Stimulated activated memory B cell treated with anti-CD40 and anti-IgM and Interleukin-4, amounts not matched to agents 10 μg/mL and 1 μg/mL and 100 μg/mL, for 72 hours (primary cell): ENCODE data around the gene RBBP7.

Experiments
- ATAC-seq: fragments of 150-1000 bp; cut with Tn5 transposase; 2 replicates; pipeline ENCODE4 v1.10.0; 2021
- H3K27ac Mint-ChIP-seq: one replicate; pipeline ENCODE4 v1.8.0; 2022; ENCODE audit warnings: mild to moderate bottlenecking, mixed read lengths
- H3K27me3 Mint-ChIP-seq: one replicate; pipeline ENCODE4 v1.8.0; 2022; ENCODE audit warnings: mixed read lengths
- H3K36me3 Mint-ChIP-seq: one replicate; pipeline ENCODE4 v1.8.0; 2022; ENCODE audit warnings: mixed read lengths
- H3K4me1 Mint-ChIP-seq: one replicate; pipeline ENCODE4 v1.8.0; 2022; ENCODE audit warnings: mixed read lengths
- H3K4me3 Mint-ChIP-seq: one replicate; pipeline ENCODE4 v1.8.0; 2022; ENCODE audit warnings: mild to moderate bottlenecking, moderate library complexity, mixed read lengths
- H3K9me3 Mint-ChIP-seq: one replicate; pipeline ENCODE4 v1.8.0; 2022; ENCODE audit warnings: mixed read lengths

Gene RBBP7

DNA sequence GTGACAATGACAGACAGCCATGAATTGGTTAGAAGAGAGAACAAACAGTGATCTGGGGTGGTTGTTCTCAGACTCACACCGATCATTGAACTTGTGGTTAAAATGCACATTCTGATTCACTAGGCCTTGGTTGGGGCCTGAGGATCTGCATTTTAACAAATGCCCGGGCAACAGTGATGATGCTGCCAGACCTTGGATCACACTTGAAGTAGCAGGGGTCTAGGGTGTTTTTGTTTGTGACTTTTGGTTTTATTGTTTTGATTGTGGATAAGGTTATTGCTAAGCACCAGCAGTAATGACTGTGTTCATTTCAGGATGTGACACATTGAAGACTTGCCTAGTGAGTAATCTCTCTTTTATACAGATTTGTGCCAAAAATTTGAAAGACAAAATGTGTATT is 47.4 kb downstream of the RBBP7 start:
- Mint-ChIP-seq H3K4me1 (peaks cover 5% of the 10 kb centered on the region), H3K27ac (no peak overlapping the region), H3K36me3 (peaks cover 7% of the 10 kb centered on the region), H3K4me3 (no peak overlapping the region), H3K9me3 (no peaks in the 10 kb centered on the region), H3K27me3 (no peaks in the 10 kb centered on the region)
- no peak for ATAC-seq

DNA sequence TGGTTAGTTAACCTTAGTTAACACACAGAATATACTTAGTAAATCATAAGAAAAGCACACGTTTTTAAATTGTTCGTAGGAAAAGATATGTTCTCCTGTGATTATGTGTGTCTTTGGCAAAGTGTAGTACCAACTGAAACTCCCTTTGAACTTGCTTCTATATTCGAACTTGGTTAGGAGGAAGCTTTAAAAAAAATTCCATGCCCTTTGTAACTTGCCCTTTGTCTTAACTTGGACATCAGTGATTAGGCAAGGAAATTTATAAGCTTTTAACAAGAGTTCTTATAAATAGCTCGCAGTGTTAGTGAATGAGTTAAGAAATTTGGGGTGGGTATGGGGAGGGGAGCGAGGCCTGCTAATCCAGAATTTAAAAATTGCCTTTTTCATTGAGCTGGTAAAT is 50.5 kb downstream of the RBBP7 start:
- no peak for ATAC-seq
- H3K4me1 Mint-ChIP-seq: no peaks in the 10 kb centered on the region
- peaks cover 7% of the 10 kb centered on the region for H3K36me3 Mint-ChIP-seq
- no peaks in the 10 kb centered on the region for H3K9me3 Mint-ChIP-seq
- H3K27ac Mint-ChIP-seq: no peak overlapping the region
- no peaks in the 10 kb centered on the region for H3K27me3 Mint-ChIP-seq
- H3K4me3 Mint-ChIP-seq: no peak overlapping the region

- no peak overlapping the region for H3K4me3 Mint-ChIP-seq
- H3K4me1 Mint-ChIP-seq: no peaks in the 10 kb centered on the region
- H3K27ac Mint-ChIP-seq: no peak overlapping the region
- H3K36me3 Mint-ChIP-seq: no peaks in the 10 kb centered on the region
- no peaks in the 10 kb centered on the region for H3K27me3 Mint-ChIP-seq
- H3K9me3 Mint-ChIP-seq: no peaks in the 10 kb centered on the region
- ATAC-seq: no peak
Observed at GRCh38 chrX:16814597-16814996, 55.6 kb downstream of the RBBP7 start.

DNA sequence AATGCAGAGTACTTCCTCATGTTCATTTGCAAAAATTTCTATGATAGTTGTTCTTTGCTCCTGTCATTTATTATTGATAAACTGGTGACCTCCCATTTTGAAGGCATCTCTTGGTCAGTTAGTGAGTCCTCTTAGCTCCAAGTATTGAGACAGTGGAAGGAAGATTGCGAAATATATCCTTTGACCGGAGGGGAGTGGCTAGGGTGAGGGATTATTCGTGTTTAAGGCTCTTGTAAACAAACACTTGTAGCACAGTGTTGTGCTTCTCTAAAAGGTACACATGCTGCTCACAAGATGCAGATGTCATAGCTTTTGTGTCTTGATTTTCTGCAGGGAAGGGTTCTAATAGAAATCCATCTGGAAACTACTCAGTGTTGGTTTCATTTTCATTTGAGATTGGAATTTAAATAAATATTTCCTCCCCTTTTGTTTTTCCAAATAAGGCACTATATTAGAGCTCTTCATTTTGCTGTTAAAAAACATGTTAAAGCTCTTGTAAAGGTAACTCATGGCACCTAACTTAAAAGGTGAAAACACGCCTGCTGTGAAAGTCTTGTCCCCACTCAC is 62.1 kb downstream of the RBBP7 start:
- no peak overlapping the region for H3K4me3 Mint-ChIP-seq
- H3K9me3 Mint-ChIP-seq: no peaks in the 10 kb centered on the region
- no peaks in the 10 kb centered on the region for H3K36me3 Mint-ChIP-seq
- ATAC-seq: no peak
- no peaks in the 10 kb centered on the region for H3K4me1 Mint-ChIP-seq
- no peak overlapping the region for H3K27ac Mint-ChIP-seq
- no peaks in the 10 kb centered on the region for H3K27me3 Mint-ChIP-seq

DNA sequence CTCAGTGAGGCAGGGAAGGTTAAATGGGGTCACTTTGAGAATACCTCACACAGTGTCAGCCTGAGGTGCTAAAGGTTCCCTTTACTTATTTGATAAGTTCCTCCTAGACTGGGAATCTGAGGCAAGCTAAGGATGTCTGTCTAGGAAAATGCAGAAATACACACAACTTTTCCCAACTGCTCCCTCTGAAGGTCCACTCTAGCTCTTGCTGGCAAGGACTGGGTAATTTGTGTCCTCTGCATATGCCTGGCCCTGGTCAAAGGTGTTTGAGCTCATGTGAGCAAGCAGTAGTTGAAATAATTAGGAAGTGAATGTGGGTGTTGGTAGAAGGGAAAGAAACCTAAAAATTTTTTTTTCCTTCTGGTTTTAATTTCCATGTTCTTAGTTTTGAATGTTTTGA is 62.6 kb downstream of the RBBP7 start:
- Mint-ChIP-seq H3K4me3 (no peak overlapping the region), H3K27ac (no peak overlapping the region), H3K27me3 (no peaks in the 10 kb centered on the region), H3K36me3 (no peaks in the 10 kb centered on the region), H3K9me3 (no peaks in the 10 kb centered on the region), H3K4me1 (no peaks in the 10 kb centered on the region)
- ATAC-seq: no peak

- no peaks in the 10 kb centered on the region for H3K27me3 Mint-ChIP-seq
- no peaks in the 10 kb centered on the region for H3K9me3 Mint-ChIP-seq
- H3K4me1 Mint-ChIP-seq: no peaks in the 10 kb centered on the region
- ATAC-seq: no peak
- H3K27ac Mint-ChIP-seq: no peak overlapping the region
- H3K36me3 Mint-ChIP-seq: no peaks in the 10 kb centered on the region
- no peak overlapping the region for H3K4me3 Mint-ChIP-seq
Observed at GRCh38 chrX:16804923-16805464, 65.2 kb downstream of the RBBP7 start.

GRCh38 chrX:16797841-16798240 is 72.3 kb downstream of the RBBP7 start:
- Mint-ChIP-seq H3K27me3 (no peaks in the 10 kb centered on the region), H3K9me3 (no peaks in the 10 kb centered on the region), H3K27ac (no peak overlapping the region), H3K4me1 (peaks cover 6% of the 10 kb centered on the region), H3K36me3 (peaks cover 14% of the 10 kb centered on the region), H3K4me3 (no peak overlapping the region)
- ATAC-seq: no peak

GRCh38 chrX:16797358-16797757 is 72.8 kb downstream of the RBBP7 start:
- no peak overlapping the region for H3K27ac Mint-ChIP-seq
- ATAC-seq: no peak
- peaks cover 6% of the 10 kb centered on the region for H3K4me1 Mint-ChIP-seq
- no peak overlapping the region for H3K4me3 Mint-ChIP-seq
- peaks cover 14% of the 10 kb centered on the region for H3K36me3 Mint-ChIP-seq
- H3K27me3 Mint-ChIP-seq: no peaks in the 10 kb centered on the region
- H3K9me3 Mint-ChIP-seq: no peaks in the 10 kb centered on the region

GRCh38 chrX:16796298-16796697 is 73.9 kb downstream of the RBBP7 start:
- Mint-ChIP-seq H3K4me3 (no peak overlapping the region), H3K27me3 (no peaks in the 10 kb centered on the region), H3K4me1 (peaks cover 6% of the 10 kb centered on the region), H3K27ac (no peak overlapping the region), H3K9me3 (no peaks in the 10 kb centered on the region), H3K36me3 (peaks cover 14% of the 10 kb centered on the region)
- no peak for ATAC-seq
